H9 (cell line): Measurements from ENCODE around the gene ANXA2. TPM values are rescaled to one million over a fixed set of nuclear protein-coding genes. Genes with fewer than 3 reads are reported as not detected.

Experiments used
- DNase-seq: peaks from one replicate; pipeline ENCODE4 v3.0.0-alpha.2; 2017
- H2AFZ ChIP-seq: one replicate; pipeline ENCODE4 v1.6.1; 2013; ENCODE audit warnings: mild to moderate bottlenecking, low read length, control low read depth, moderate library complexity
- H2AK5ac ChIP-seq: 2 replicates; pipeline ENCODE4 v1.6.1; 2013; ENCODE audit warnings: low read length, control low read depth, mixed read lengths; ENCODE audit not compliant: insufficient read length
- H2BK120ac ChIP-seq: one replicate; pipeline ENCODE4 v1.6.1; 2013; ENCODE audit warnings: low read depth, mild to moderate bottlenecking, low read length, control low read depth, inconsistent platforms; ENCODE audit not compliant: poor library complexity, severe bottlenecking
- H2BK12ac ChIP-seq: 2 replicates; pipeline ENCODE4 v1.6.1; 2013; ENCODE audit warnings: low read length, control low read depth, mixed read lengths, low read depth; ENCODE audit not compliant: insufficient read length
- H2BK15ac ChIP-seq: 2 replicates; pipeline ENCODE4 v1.6.1; 2013; ENCODE audit warnings: low read depth, low read length, control low read depth
- H2BK20ac ChIP-seq: one replicate; pipeline ENCODE4 v1.6.1; 2013; ENCODE audit warnings: low read depth, mild to moderate bottlenecking, low read length, control low read depth, inconsistent platforms; ENCODE audit not compliant: poor library complexity, severe bottlenecking
- H2BK5ac ChIP-seq: 2 replicates; pipeline ENCODE4 v1.6.1; 2013; ENCODE audit warnings: low read length, control low read depth, mixed read lengths; ENCODE audit not compliant: insufficient read length
- H3K14ac ChIP-seq: 2 replicates; pipeline ENCODE4 v1.6.1; 2013; ENCODE audit warnings: low read length, control low read depth; ENCODE audit not compliant: insufficient read depth
- H3K18ac ChIP-seq: 2 replicates; pipeline ENCODE4 v1.6.1; 2013; ENCODE audit warnings: low read depth, mild to moderate bottlenecking, mixed read lengths, low read length, control low read depth; ENCODE audit not compliant: insufficient read length
- H3K23ac ChIP-seq: 2 replicates; pipeline ENCODE4 v1.6.1; 2013; ENCODE audit warnings: low read length, control low read depth, mixed read lengths, low read depth; ENCODE audit not compliant: insufficient read length
- H3K23me2 ChIP-seq: 2 replicates; pipeline ENCODE4 v1.6.1; 2013; ENCODE audit warnings: low read depth, mild to moderate bottlenecking, mixed read lengths, low read length, control low read depth; ENCODE audit not compliant: insufficient read length, poor library complexity, severe bottlenecking
- H3K27ac ChIP-seq: 2 replicates; pipeline ENCODE4 v1.5.1; 2013; ENCODE audit warnings: low read length, control low read depth, mixed read lengths, low read depth; ENCODE audit not compliant: insufficient read length
- H3K27me3 ChIP-seq: 2 replicates; pipeline ENCODE4 v1.6.1; 2013; ENCODE audit warnings: low read length, control low read depth, inconsistent platforms; ENCODE audit not compliant: insufficient read depth
- H3K4ac ChIP-seq: 2 replicates; pipeline ENCODE4 v1.6.1; 2013; ENCODE audit warnings: low read depth, mild to moderate bottlenecking, control low read depth, inconsistent platforms, low read length, moderate library complexity
- H3K4me1 ChIP-seq: 2 replicates; pipeline ENCODE4 v1.6.1; 2013; ENCODE audit warnings: low read length, control low read depth, inconsistent platforms; ENCODE audit not compliant: insufficient read depth
- H3K4me2 ChIP-seq: 2 replicates; pipeline ENCODE4 v1.6.1; 2013; ENCODE audit warnings: low read length, control low read depth, mixed read lengths; ENCODE audit not compliant: insufficient read length, insufficient read depth
- H3K56ac ChIP-seq: 2 replicates; pipeline ENCODE4 v1.6.1; 2013; ENCODE audit warnings: low read depth, mild to moderate bottlenecking, mixed read lengths, low read length, control low read depth; ENCODE audit not compliant: insufficient read length
- H3K79me1 ChIP-seq: 2 replicates; pipeline ENCODE4 v1.6.1; 2013; ENCODE audit warnings: low read depth, mild to moderate bottlenecking, moderate library complexity, low read length, control low read depth, inconsistent platforms; ENCODE audit not compliant: insufficient read depth, poor library complexity, severe bottlenecking
- H3K79me2 ChIP-seq: 2 replicates; pipeline ENCODE4 v1.6.1; 2013; ENCODE audit warnings: low read length, control low read depth, inconsistent platforms; ENCODE audit not compliant: insufficient read depth
- H3K9ac ChIP-seq: 2 replicates; pipeline ENCODE4 v1.6.1; 2013; ENCODE audit warnings: low read length, control low read depth, mixed read lengths; ENCODE audit not compliant: insufficient read length; ENCODE audit errors: extremely low read depth
- H3K9me3 ChIP-seq: one replicate; pipeline ENCODE4 v1.6.1; 2013; ENCODE audit warnings: low read depth, low read length, inconsistent platforms; ENCODE audit not compliant: control insufficient read depth
- H3T11ph ChIP-seq: one replicate; pipeline ENCODE4 v1.6.1; 2013; ENCODE audit warnings: mild to moderate bottlenecking, low read length, control low read depth, inconsistent platforms
- H4K20me1 ChIP-seq: one replicate; pipeline ENCODE4 v1.6.1; 2013; ENCODE audit not compliant: control insufficient read depth, insufficient read length, insufficient read depth
- H4K5ac ChIP-seq: 2 replicates; pipeline ENCODE4 v1.6.1; 2013; ENCODE audit warnings: low read depth, mild to moderate bottlenecking, mixed read lengths, low read length, control low read depth; ENCODE audit not compliant: insufficient read length
- H4K8ac ChIP-seq: replicated peaks from 2 replicates; pipeline ENCODE4 v1.6.1; 2013; ENCODE audit warnings: low read length, control low read depth, mixed read lengths, low read depth; ENCODE audit not compliant: insufficient read length
- H4K91ac ChIP-seq: 2 replicates; pipeline ENCODE4 v1.6.1; 2013; ENCODE audit warnings: low read depth, mild to moderate bottlenecking, moderate library complexity, mixed read lengths, low read length, control low read depth; ENCODE audit not compliant: insufficient read length
- H3K27ac Mint-ChIP-seq, 3 experiments: 2 replicates in 2 of 3; 3 replicates in 1 of 3; pipeline ENCODE4 v1.8.0; 2020 to 2021; ENCODE audit warnings: mixed read lengths in 3 of 3, mild to moderate bottlenecking in 1 of 3, moderate library complexity in 1 of 3
- H3K27me3 Mint-ChIP-seq: 2 replicates; pipeline ENCODE4 v1.8.0; 2021; ENCODE audit warnings: low read depth, mild to moderate bottlenecking, moderate library complexity, mixed read lengths
- H3K36me3 Mint-ChIP-seq, 3 experiments: 2 replicates in 2 of 3; 3 replicates in 1 of 3; pipeline ENCODE4 v1.8.0; 2020 to 2021; ENCODE audit warnings: low read depth in 3 of 3, mixed read lengths in 3 of 3; ENCODE audit not compliant: insufficient read depth in 1 of 3
- H3K4me1 Mint-ChIP-seq, 2 experiments: 2 replicates each; pipeline ENCODE4 v1.8.0; 2020; ENCODE audit warnings: mixed read lengths in 2 of 2
- H3K4me3 Mint-ChIP-seq, 2 experiments: 2 replicates in 1 of 2; 3 replicates in 1 of 2; pipeline ENCODE4 v1.8.0; 2020 to 2021; ENCODE audit warnings: mild to moderate bottlenecking in 2 of 2, mixed read lengths in 2 of 2, moderate library complexity in 1 of 2
- H3K9me3 Mint-ChIP-seq, 2 experiments: 2 replicates in 1 of 2; 3 replicates in 1 of 2; pipeline ENCODE4 v1.8.0; 2020; ENCODE audit warnings: mild to moderate bottlenecking in 2 of 2, mixed read lengths in 2 of 2, moderate library complexity in 1 of 2
- WGBS: extraction: QIAGEN DNeasy Blood & Tissue Kit; methylation state at CpG from one replicate; pipeline ENCODE4 v1.1.7; 2013; ENCODE audit warnings: missing lambda C conversion rate, low lambda C conversion rate, mixed read lengths; ENCODE audit not compliant: insufficient read length; ENCODE audit errors: extremely low coverage; 5-methylcytosine and 5-hydroxymethylcytosine counted together
- total RNA-seq: library from RNA; stranded (reverse); gene quantifications from 2 replicates; pipeline ENCODE4 v1.2.1, GENCODE V29; 2021
- TF ChIP-seq, protein P1 (sequence below): fragments of 200-600 bp; sonication (generic); conservative IDR thresholded peaks from 3 replicates; pipeline ENCODE4 v1.8.0; 2021; ENCODE audit warnings: antibody characterized with exemption, mild to moderate bottlenecking

Gene ANXA2
- total RNA-seq, 1 experiment from 2014 or later, result 126 TPM

DNA sequence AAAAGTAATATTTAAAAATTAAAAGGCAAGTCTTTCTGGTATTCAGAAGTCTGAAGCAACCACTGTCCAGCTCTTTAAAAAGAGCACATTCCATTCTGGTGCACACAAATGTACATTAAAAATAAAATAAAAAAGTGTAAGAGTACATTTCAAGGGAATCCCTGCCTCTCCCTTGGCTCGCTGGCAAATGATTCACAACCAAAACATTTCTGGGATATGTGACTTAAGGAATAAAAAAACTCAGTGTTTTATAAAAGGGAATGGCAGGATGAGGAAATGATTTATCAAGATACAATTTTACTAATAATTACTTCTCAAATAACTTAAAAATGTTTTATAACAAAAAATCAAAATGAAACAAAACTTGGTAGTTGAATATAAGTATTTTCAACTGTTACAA lies 23.8 kb upstream of the ANXA2 start:
- Histone ChIP-seq H3K27ac (no peak overlapping the region), H2AFZ (no peak overlapping the region), H3K9ac (no peak overlapping the region), H3K79me2 (no peaks in the 10 kb centered on the region), H3K4me1 (no peaks in the 10 kb centered on the region), H3K23ac (no peak overlapping the region), H3K56ac (no peak overlapping the region), H3K18ac (no peak overlapping the region), H4K20me1 (no peaks in the 10 kb centered on the region), H4K91ac (no peak overlapping the region), H4K5ac (no peak overlapping the region), H3K23me2 (no peaks in the 10 kb centered on the region), H2BK12ac (no peak overlapping the region), H3K14ac (no peak overlapping the region), H2AK5ac (no peak overlapping the region), H3T11ph (no peak overlapping the region), H4K8ac (no peak overlapping the region), H3K27me3 (no peaks in the 10 kb centered on the region), H2BK15ac (no peak overlapping the region), H3K9me3 (no peaks in the 10 kb centered on the region), H3K4me2 (no peak overlapping the region), H2BK120ac (no peak overlapping the region), H3K4ac (no peak overlapping the region), H2BK20ac (no peak overlapping the region), H2BK5ac (no peak overlapping the region), H3K79me1 (no peaks in the 10 kb centered on the region)
- peaks cover 5 to 9% (median 7%) of the 10 kb centered on the region in 3 experiments; a peak in 6 of 7 replicates for H3K36me3 Mint-ChIP-seq
- WGBS, result no CpG with 5 or more reads among the region's 1 CpG
- no peak overlapping the region for H3K4me3 Mint-ChIP-seq
- DNase-seq, result no peak
- TF ChIP-seq, protein P1, sequence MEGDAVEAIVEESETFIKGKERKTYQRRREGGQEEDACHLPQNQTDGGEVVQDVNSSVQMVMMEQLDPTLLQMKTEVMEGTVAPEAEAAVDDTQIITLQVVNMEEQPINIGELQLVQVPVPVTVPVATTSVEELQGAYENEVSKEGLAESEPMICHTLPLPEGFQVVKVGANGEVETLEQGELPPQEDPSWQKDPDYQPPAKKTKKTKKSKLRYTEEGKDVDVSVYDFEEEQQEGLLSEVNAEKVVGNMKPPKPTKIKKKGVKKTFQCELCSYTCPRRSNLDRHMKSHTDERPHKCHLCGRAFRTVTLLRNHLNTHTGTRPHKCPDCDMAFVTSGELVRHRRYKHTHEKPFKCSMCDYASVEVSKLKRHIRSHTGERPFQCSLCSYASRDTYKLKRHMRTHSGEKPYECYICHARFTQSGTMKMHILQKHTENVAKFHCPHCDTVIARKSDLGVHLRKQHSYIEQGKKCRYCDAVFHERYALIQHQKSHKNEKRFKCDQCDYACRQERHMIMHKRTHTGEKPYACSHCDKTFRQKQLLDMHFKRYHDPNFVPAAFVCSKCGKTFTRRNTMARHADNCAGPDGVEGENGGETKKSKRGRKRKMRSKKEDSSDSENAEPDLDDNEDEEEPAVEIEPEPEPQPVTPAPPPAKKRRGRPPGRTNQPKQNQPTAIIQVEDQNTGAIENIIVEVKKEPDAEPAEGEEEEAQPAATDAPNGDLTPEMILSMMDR, result no peak
- peaks cover 7 to 14% of the 10 kb centered on the region in 2 experiments; a peak in 2 of 4 replicates for H3K4me1 Mint-ChIP-seq
- H3K27me3 Mint-ChIP-seq, result no peaks in the 10 kb centered on the region
- H3K27ac Mint-ChIP-seq, result no peak overlapping the region
- H3K9me3 Mint-ChIP-seq, result no peaks in the 10 kb centered on the region
